Measurements from ENCODE around the gene GPX2.

Gene GPX2

GRCh38 chr14:64939817-64940190 lies 2.7 kb downstream of the GPX2 start:
- DNase-seq (ENCODE audit: low read depth, low spot score), result no peak

- DNase-seq (ENCODE audit: low read depth, low spot score), result no peak
These were observed 3.4 kb downstream of the GPX2 start for GRCh38 chr14:64938972-64939816.

GRCh38 chr14:64937821-64938193 lies 4.7 kb downstream of the GPX2 start:
- no peak for DNase-seq (ENCODE audit: low read depth, low spot score)

GRCh38 chr14:64937171-64937820 lies 5.2 kb downstream of the GPX2 start:
- DNase-seq (ENCODE audit: low read depth, low spot score), result no peak

GRCh38 chr14:64935508-64935907 lies 7.0 kb downstream of the GPX2 start:
- no peak for DNase-seq (ENCODE audit: low read depth, low spot score)

GRCh38 chr14:64934338-64934929 lies 8.1 kb downstream of the GPX2 start:
- no peak for DNase-seq (ENCODE audit: low read depth, low spot score)

- DNase-seq (ENCODE audit: low read depth, low spot score), result no peak
These were observed 10.3 kb downstream of the GPX2 start for GRCh38 chr14:64932231-64932630.

GRCh38 chr14:64931123-64931522 lies 11.4 kb downstream of the GPX2 start:
- no peak for DNase-seq (ENCODE audit: low read depth, low spot score)

GRCh38 chr14:64930085-64930843 lies 12.3 kb downstream of the GPX2 start:
- no peak for DNase-seq (ENCODE audit: low read depth, low spot score)

GRCh38 chr14:64929014-64929359 lies 13.6 kb downstream of the GPX2 start:
- no peak for DNase-seq (ENCODE audit: low read depth, low spot score)

- DNase-seq (ENCODE audit: low read depth, low spot score), result no peak
These were observed 14.1 kb downstream of the GPX2 start for GRCh38 chr14:64928239-64929013.

GRCh38 chr14:64927031-64927430 lies 15.5 kb downstream of the GPX2 start:
- no peak for DNase-seq (ENCODE audit: low read depth, low spot score)

- DNase-seq (ENCODE audit: low read depth, low spot score), result no peak
These were observed 16.0 kb downstream of the GPX2 start for GRCh38 chr14:64926398-64926995.

- no peak for DNase-seq (ENCODE audit: low read depth, low spot score)
These were observed 19.5 kb downstream of the GPX2 start for GRCh38 chr14:64923015-64923414.

GRCh38 chr14:64920465-64920864 lies 22.1 kb downstream of the GPX2 start:
- DNase-seq (ENCODE audit: low read depth, low spot score), result no peak

GRCh38 chr14:64919618-64920017 lies 22.9 kb downstream of the GPX2 start:
- DNase-seq (ENCODE audit: low read depth, low spot score), result no peak

- no peak for DNase-seq (ENCODE audit: low read depth, low spot score)
These were observed 23.3 kb downstream of the GPX2 start for GRCh38 chr14:64919215-64919614.

GRCh38 chr14:64918216-64918615 lies 24.3 kb downstream of the GPX2 start:
- DNase-seq (ENCODE audit: low read depth, low spot score), result no peak

- no peak for DNase-seq (ENCODE audit: low read depth, low spot score)
These were observed 26.7 kb downstream of the GPX2 start for GRCh38 chr14:64915797-64916196.

GRCh38 chr14:64915029-64915424 lies 27.5 kb downstream of the GPX2 start:
- DNase-seq (ENCODE audit: low read depth, low spot score), result no peak
